MM.1S (cell line): Measurements from ENCODE around the gene DCAF17.

Source experiments
- DNase-seq: peaks from one replicate; pipeline ENCODE4 v3.0.0-alpha.2; 2015
- H2AFZ ChIP-seq: fragments of 300-600 bp; sonication (generic); 2 replicates; pipeline ENCODE4 v1.6.0; 2016; ENCODE audit warnings: antibody characterized with exemption, low read length
- H3F3A ChIP-seq: fragments of 300-600 bp; sonication (generic); 2 replicates; pipeline ENCODE4 v1.6.1; 2016; ENCODE audit warnings: mild to moderate bottlenecking, antibody characterized with exemption, low read length, moderate library complexity, mixed read lengths; ENCODE audit not compliant: insufficient read depth
- H3K27ac ChIP-seq: fragments of 300-600 bp; sonication (generic); 2 replicates; pipeline ENCODE4 v1.5.1; 2016; ENCODE audit warnings: mild to moderate bottlenecking, low read length
- H3K27me3 ChIP-seq: fragments of 300-600 bp; sonication (generic); replicated peaks from 2 replicates; pipeline ENCODE4 v1.6.0; 2016; ENCODE audit warnings: low read length; ENCODE audit not compliant: insufficient read depth
- H3K36me3 ChIP-seq: fragments of 300-600 bp; sonication (generic); replicated peaks from 2 replicates; pipeline ENCODE4 v1.6.1; 2016; ENCODE audit warnings: mild to moderate bottlenecking, low read length, mixed read lengths; ENCODE audit not compliant: insufficient read depth
- H3K4me1 ChIP-seq: fragments of 300-600 bp; sonication (generic); 2 replicates; pipeline ENCODE4 v1.6.1; 2016; ENCODE audit warnings: low read length, mixed read lengths
- H3K4me2 ChIP-seq: fragments of 300-600 bp; sonication (generic); 2 replicates; pipeline ENCODE4 v1.6.0; 2016; ENCODE audit warnings: low read depth, low read length
- H3K4me3 ChIP-seq: fragments of 300-600 bp; sonication (generic); 2 replicates; pipeline ENCODE4 v1.5.1; 2016; ENCODE audit warnings: low read length, mixed read lengths
- H3K79me2 ChIP-seq: fragments of 300-600 bp; sonication (generic); 2 replicates; pipeline ENCODE4 v1.6.1; 2016; ENCODE audit warnings: mixed run types, low read length, mixed read lengths
- H3K9ac ChIP-seq: fragments of 300-600 bp; sonication (generic); 2 replicates; pipeline ENCODE4 v1.6.1; 2016; ENCODE audit warnings: low read length, mixed read lengths
- H3K9me2 ChIP-seq: fragments of 300-600 bp; sonication (generic); replicated peaks from 2 replicates; pipeline ENCODE4 v1.6.1; 2016; ENCODE audit warnings: mild to moderate bottlenecking, low read length, mixed read lengths; ENCODE audit not compliant: insufficient read depth
- H3K9me3 ChIP-seq: fragments of 300-600 bp; sonication (generic); replicated peaks from 2 replicates; pipeline ENCODE4 v1.6.1; 2016; ENCODE audit warnings: mild to moderate bottlenecking, low read length, mixed read lengths; ENCODE audit not compliant: insufficient read depth
- H4K20me1 ChIP-seq: fragments of 300-600 bp; sonication (generic); 2 replicates; pipeline ENCODE4 v1.6.1; 2016; ENCODE audit warnings: mild to moderate bottlenecking, low read length, moderate library complexity, mixed read lengths; ENCODE audit not compliant: insufficient read depth
- EZH2 ChIP-seq: fragments of 300-600 bp; sonication (generic); optimal IDR thresholded peaks from 2 replicates; pipeline ENCODE3; 2017; ENCODE audit warnings: low read depth, mild to moderate bottlenecking, antibody characterized with exemption, low read length, mixed read lengths
- EZH2phosphoT487 ChIP-seq: fragments of 300-600 bp; sonication (generic); IDR thresholded peaks from 2 replicates; pipeline ENCODE4 v1.6.1; 2018; ENCODE audit warnings: antibody characterized with exemption, low read length
- TF ChIP-seq, protein P1 (sequence below): fragments of 300-600 bp; sonication (generic); IDR thresholded peaks from 2 replicates; pipeline ENCODE4 v1.5.1; 2016; ENCODE audit warnings: antibody characterized with exemption, low read length, mixed read lengths

DCAF17 gene

DNA sequence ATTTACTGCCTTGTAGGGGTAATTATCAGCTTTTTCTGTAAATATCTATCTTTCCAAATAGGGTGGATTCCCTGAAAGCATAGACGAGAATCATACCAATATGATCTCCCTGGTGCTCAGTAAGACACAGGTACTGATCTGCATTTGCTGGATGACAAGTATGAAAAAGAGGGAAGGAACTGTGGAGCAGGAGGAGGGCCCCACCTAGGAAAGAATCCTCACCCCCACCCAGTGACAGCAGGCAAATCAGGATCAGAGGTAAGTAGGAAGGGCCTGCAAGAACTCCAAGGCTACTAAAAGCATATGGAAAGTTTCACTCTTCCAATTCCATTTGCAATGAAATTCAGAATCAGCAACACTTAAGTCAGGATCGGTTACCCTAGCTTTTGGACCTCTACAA, 42.5 kb upstream of the DCAF17 start:
- DNase-seq, result no peak
- Histone ChIP-seq H3K27ac (no peak overlapping the region), H3K9me2 (no peaks in the 10 kb centered on the region), H3F3A (no peaks in the 10 kb centered on the region), H3K4me1 (no peaks in the 10 kb centered on the region), H3K9ac (no peak overlapping the region), H3K4me2 (no peak overlapping the region), H3K4me3 (no peak overlapping the region), H3K9me3 (no peaks in the 10 kb centered on the region), H2AFZ (no peak overlapping the region), H4K20me1 (no peaks in the 10 kb centered on the region), H3K79me2 (no peaks in the 10 kb centered on the region), H3K27me3 (no peaks in the 10 kb centered on the region), H3K36me3 (no peaks in the 10 kb centered on the region)
- TF ChIP-seq, protein P1, sequence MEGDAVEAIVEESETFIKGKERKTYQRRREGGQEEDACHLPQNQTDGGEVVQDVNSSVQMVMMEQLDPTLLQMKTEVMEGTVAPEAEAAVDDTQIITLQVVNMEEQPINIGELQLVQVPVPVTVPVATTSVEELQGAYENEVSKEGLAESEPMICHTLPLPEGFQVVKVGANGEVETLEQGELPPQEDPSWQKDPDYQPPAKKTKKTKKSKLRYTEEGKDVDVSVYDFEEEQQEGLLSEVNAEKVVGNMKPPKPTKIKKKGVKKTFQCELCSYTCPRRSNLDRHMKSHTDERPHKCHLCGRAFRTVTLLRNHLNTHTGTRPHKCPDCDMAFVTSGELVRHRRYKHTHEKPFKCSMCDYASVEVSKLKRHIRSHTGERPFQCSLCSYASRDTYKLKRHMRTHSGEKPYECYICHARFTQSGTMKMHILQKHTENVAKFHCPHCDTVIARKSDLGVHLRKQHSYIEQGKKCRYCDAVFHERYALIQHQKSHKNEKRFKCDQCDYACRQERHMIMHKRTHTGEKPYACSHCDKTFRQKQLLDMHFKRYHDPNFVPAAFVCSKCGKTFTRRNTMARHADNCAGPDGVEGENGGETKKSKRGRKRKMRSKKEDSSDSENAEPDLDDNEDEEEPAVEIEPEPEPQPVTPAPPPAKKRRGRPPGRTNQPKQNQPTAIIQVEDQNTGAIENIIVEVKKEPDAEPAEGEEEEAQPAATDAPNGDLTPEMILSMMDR, result no peak
- TF ChIP-seq EZH2, result no peak
- TF ChIP-seq EZH2phosphoT487, result no peak

DNA sequence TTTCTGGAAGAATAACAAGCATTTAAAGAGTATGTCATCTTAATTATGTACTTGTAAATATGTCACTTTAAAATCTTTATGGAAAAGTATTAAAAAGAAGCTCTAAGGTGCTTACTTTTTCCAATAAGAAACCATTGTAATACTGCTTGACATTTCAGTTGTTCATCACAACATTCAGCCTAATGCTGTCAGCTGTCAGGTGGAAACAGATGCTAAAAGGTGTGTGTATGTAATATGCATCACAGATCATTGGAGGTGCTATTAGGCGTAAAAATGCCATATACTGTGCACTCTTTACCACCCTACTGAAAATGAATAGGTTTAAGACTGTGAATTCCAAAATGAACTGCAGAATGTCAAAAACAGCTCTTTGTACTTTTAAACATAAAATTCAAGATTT, 40.5 kb upstream of the DCAF17 start:
- no peak overlapping the region for H3K4me3 ChIP-seq
- H3K9me2 ChIP-seq, result no peaks in the 10 kb centered on the region
- no peaks in the 10 kb centered on the region for H3K79me2 ChIP-seq
- no peaks in the 10 kb centered on the region for H3K36me3 ChIP-seq
- H3K27me3 ChIP-seq, result no peaks in the 10 kb centered on the region
- H3F3A ChIP-seq, result no peaks in the 10 kb centered on the region
- TF ChIP-seq, protein P1, result no peak
- no peak for TF ChIP-seq EZH2
- TF ChIP-seq EZH2phosphoT487, result no peak
- H3K9me3 ChIP-seq, result no peaks in the 10 kb centered on the region
- no peaks in the 10 kb centered on the region for H4K20me1 ChIP-seq
- H3K4me1 ChIP-seq, result no peaks in the 10 kb centered on the region
- no peak overlapping the region for H3K4me2 ChIP-seq
- no peak overlapping the region for H3K9ac ChIP-seq
- H3K27ac ChIP-seq, result no peak overlapping the region
- no peak overlapping the region for H2AFZ ChIP-seq
- DNase-seq, result no peak

DNA sequence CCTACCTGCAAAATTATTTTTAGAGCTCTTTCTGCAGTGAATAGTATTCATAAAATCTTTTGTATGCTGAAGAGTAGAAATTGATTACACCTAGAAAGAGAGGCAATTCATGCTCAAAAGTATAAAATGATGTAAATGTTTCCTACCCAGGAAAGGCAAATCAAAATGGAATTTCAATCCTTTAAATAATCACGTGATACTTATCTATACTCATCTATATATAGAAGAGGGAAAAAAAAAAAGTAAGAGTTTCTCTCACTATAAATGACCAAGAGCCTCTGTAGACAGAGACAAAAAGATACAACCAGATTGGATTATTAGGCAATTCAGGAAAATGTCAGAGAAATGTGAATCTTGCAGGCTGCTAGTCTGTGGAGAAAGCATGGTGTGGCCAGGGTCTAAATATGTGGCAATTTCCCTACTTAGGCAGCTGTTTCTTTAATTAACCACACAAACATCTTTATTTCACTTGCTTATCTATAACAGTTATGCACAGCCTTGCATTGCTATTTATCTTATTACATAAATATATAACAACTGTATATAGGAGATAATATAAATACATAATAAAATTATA, 39.8 kb upstream of the DCAF17 start:
- H3K4me3 ChIP-seq, result no peak overlapping the region
- no peaks in the 10 kb centered on the region for H3K9me2 ChIP-seq
- H3K4me1 ChIP-seq, result peaks cover 4% of the 10 kb centered on the region; the same call in 1 of the 2 replicates
- no peak overlapping the region for H2AFZ ChIP-seq
- no peak overlapping the region for H3K4me2 ChIP-seq
- H4K20me1 ChIP-seq, result no peaks in the 10 kb centered on the region
- TF ChIP-seq, protein P1, result no peak
- no peak for TF ChIP-seq EZH2phosphoT487
- TF ChIP-seq EZH2, result no peak
- no peak for DNase-seq
- no peaks in the 10 kb centered on the region for H3K36me3 ChIP-seq
- H3K27me3 ChIP-seq, result no peaks in the 10 kb centered on the region
- H3K9ac ChIP-seq, result no peak overlapping the region
- H3K79me2 ChIP-seq, result no peaks in the 10 kb centered on the region
- no peaks in the 10 kb centered on the region for H3F3A ChIP-seq
- H3K27ac ChIP-seq, result no peak overlapping the region
- no peaks in the 10 kb centered on the region for H3K9me3 ChIP-seq
